HL-60 (cell line): Measurements from ENCODE around the gene GALR2.

Source experiments
- DNase-seq, 2 experiments: peaks; one replicate each; pipeline ENCODE4 v3.0.0-alpha.2; 2010 to 2020; ENCODE audit warnings: low read depth in 1 of 2, low spot score in 1 of 2
- H3K27ac ChIP-seq: fragments of 250-450 bp; sonication (Bioruptor Pico); replicated peaks from 2 replicates; pipeline ENCODE4 v1.5.1; 2020; ENCODE audit warnings: mild to moderate bottlenecking, moderate library complexity
- H3K27me3 ChIP-seq: fragments of 250-450 bp; sonication (Bioruptor Pico); 2 replicates; pipeline ENCODE4 v1.5.1; 2021; ENCODE audit warnings: mild to moderate bottlenecking, moderate library complexity; ENCODE audit not compliant: insufficient read depth, poor library complexity, severe bottlenecking
- H3K4me3 ChIP-seq: replicated peaks from 2 replicates; pipeline ENCODE4 v1.5.1; 2011; ENCODE audit warnings: mild to moderate bottlenecking, control low read depth, low read length; ENCODE audit not compliant: insufficient read depth
- GABPA ChIP-seq: IDR thresholded peaks from 2 replicates; pipeline ENCODE4 v1.6.1; 2012; ENCODE audit warnings: low read depth
- POLR2AphosphoS5 ChIP-seq: IDR thresholded peaks from 2 replicates; pipeline ENCODE4 v1.6.1; 2012; ENCODE audit warnings: low read depth
- REST ChIP-seq: IDR thresholded peaks from 2 replicates; pipeline ENCODE4 v1.6.1; 2012; ENCODE audit warnings: low read depth; ENCODE audit not compliant: insufficient replicate concordance
- SPI1 ChIP-seq: IDR thresholded peaks from 2 replicates; pipeline ENCODE4 v1.6.1; 2012; ENCODE audit warnings: low read depth, mild to moderate bottlenecking, borderline replicate concordance
- TF ChIP-seq, protein P1 (sequence below): IDR thresholded peaks from one replicate; pipeline ENCODE4 v1.5.1; 2011; ENCODE audit warnings: low read length, control low read depth, inconsistent platforms; ENCODE audit not compliant: insufficient read depth

The GALR2 gene

DNA sequence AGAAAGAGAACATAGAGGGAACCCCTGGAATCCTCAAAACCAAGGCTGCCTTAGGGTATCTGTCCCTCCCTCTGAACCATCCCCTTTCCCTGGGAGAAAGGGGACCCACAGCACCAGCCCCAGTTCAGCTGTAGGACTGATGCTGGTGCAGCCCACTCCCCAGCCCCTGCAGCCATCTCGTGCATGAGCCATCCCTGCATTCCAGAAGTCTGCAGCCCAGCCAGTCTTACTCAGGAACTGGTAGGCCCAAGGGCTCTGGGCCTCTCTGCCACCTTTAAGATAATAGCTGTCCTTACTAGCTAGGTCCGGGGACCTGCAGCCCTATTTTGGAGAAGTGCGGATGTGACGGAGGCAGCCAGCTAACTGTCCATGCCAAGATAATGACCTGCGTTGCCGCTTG is 41.4 kb upstream of the GALR2 start:
- Histone ChIP-seq H3K27ac (no peak overlapping the region), H3K4me3 (no peak overlapping the region), H3K27me3 (no peaks in the 10 kb centered on the region)
- DNase-seq: no peak
- TF ChIP-seq, protein P1, sequence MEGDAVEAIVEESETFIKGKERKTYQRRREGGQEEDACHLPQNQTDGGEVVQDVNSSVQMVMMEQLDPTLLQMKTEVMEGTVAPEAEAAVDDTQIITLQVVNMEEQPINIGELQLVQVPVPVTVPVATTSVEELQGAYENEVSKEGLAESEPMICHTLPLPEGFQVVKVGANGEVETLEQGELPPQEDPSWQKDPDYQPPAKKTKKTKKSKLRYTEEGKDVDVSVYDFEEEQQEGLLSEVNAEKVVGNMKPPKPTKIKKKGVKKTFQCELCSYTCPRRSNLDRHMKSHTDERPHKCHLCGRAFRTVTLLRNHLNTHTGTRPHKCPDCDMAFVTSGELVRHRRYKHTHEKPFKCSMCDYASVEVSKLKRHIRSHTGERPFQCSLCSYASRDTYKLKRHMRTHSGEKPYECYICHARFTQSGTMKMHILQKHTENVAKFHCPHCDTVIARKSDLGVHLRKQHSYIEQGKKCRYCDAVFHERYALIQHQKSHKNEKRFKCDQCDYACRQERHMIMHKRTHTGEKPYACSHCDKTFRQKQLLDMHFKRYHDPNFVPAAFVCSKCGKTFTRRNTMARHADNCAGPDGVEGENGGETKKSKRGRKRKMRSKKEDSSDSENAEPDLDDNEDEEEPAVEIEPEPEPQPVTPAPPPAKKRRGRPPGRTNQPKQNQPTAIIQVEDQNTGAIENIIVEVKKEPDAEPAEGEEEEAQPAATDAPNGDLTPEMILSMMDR: no peak
- TF ChIP-seq GABPA: no peak
- TF ChIP-seq POLR2AphosphoS5: no peak
- no peak for TF ChIP-seq SPI1

GRCh38 chr17:76034428-76035350 is 39.9 kb upstream of the GALR2 start:
- DNase-seq: no peak
- H3K27ac ChIP-seq: no peak overlapping the region
- no peak overlapping the region for H3K4me3 ChIP-seq
- no peaks in the 10 kb centered on the region for H3K27me3 ChIP-seq
- TF ChIP-seq REST: no peak
- no peak for TF ChIP-seq POLR2AphosphoS5
- no peak for TF ChIP-seq GABPA
- no peak for TF ChIP-seq SPI1
- TF ChIP-seq, protein P1: no peak

DNA sequence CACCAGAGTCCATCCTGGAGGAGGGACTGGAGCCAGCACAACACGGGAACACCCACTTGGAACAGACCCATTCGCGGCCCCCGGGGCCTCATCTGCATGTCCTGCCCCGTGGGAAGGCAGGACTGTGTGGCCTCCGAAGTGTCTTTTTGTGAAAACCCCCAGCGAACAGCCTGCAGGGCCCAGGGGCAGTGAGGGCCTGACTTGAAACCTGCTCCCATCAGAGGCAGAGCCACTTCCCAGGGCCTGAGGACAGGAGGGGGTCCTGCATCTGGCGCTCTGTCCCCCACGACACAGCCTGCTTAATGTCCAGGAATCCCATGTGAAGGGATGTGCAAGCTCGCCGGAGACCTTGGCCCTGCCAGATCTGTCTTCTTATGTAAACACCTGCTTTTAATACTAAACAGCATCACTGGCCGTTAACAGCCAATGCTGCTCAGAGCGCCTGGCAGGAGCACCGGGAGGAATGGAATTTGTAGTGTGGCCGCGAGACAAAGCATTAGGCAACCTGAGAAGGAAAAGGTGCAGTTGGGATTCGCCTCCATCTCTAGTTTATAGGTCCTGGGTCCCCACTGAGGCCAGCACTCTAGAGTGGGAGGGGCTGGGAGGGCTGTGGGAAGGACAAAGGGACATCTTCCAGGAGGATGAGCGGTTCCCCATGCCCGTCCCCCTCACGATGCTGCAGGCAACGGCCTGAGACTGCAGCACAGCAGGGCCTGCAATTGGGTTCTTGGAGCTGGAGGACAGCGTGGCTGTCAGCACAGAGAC is 37.9 kb upstream of the GALR2 start:
- no peak overlapping the region for H3K4me3 ChIP-seq
- no peak for DNase-seq
- no peak overlapping the region for H3K27ac ChIP-seq
- H3K27me3 ChIP-seq: no peaks in the 10 kb centered on the region
- TF ChIP-seq SPI1 (no peak), GABPA (no peak), REST (no peak), POLR2AphosphoS5 (no peak)
- TF ChIP-seq, protein P1: no peak
